IPS-NIHi7 (cell line): Measurements from ENCODE around the gene PDE6D.
"Not testable (repeated sequence)": the region's sequence is repeated elsewhere in the genome, so short reads cannot be mapped to it uniquely, and the experiment has no call there.

Source experiments
- DNase-seq: peaks from one replicate; pipeline ENCODE4 v3.0.0; 2012; ENCODE audit warnings: mixed read lengths; ENCODE audit errors: extremely low spot score

The PDE6D gene

GRCh38 chr2:231769170-231770136, 11.6 kb downstream of the PDE6D start:
- DNase-seq: no peak

GRCh38 chr2:231765496-231765929, 15.6 kb downstream of the PDE6D start:
- DNase-seq: no peak

GRCh38 chr2:231764760-231765159, 16.3 kb downstream of the PDE6D start:
- no peak for DNase-seq

GRCh38 chr2:231764124-231764523, 17.0 kb downstream of the PDE6D start:
- DNase-seq: no peak

GRCh38 chr2:231761735-231762134, 19.3 kb downstream of the PDE6D start:
- DNase-seq: no peak

DNA sequence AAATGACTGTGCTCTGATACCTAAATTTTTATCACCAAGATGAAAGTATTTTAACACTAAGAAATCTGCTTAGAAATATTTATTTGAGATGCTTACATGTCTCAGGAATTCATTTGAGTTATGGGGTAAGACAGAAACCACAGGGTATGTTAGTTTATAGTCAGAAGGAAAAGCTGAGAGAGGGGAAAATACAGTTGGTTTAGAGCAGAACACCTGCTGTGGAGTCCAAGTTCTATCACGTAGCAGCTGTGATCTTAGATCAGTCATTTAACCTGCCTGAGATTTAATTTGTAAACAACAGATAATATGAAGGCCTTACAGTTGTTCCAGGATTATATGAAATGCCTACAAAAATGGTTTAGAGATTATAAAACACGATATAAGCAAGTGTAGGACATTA, 29.0 kb downstream of the PDE6D start:
- DNase-seq: no peak

DNA sequence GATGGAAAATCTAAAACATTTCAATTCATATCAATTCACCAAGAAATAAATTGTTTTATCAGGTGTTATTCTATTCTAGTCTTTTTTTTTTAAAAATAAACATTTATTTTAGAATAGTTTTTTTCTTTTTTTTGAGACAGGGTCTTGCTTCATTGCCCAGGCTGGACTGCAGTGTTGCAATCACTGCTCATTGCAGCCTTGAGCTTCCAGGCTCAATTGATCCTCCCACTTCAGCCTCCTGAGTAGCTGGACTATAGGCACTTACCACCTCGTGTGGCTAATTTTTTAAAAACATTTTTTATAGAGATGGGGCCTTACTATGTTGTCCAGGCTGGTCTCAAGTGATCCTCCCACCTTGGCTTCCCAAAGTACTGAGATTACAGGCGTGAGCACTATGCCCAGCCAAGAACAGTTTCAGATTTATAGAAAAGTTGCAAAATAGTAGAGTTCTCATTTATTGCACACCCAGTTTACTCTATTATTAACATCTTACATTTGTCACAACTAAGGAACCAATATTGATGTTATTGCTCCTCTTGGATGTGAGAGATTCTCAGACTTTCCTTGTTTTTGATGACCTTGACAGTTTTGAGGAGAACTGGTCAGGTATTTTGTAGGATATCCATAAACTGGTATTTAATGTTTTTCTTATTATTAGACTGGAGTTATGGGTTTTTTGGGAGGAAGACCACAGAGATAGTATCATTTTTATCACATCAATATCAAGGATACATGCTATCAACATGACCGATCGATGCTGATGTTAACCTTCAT, 29.9 kb downstream of the PDE6D start:
- no peak for DNase-seq

DNA sequence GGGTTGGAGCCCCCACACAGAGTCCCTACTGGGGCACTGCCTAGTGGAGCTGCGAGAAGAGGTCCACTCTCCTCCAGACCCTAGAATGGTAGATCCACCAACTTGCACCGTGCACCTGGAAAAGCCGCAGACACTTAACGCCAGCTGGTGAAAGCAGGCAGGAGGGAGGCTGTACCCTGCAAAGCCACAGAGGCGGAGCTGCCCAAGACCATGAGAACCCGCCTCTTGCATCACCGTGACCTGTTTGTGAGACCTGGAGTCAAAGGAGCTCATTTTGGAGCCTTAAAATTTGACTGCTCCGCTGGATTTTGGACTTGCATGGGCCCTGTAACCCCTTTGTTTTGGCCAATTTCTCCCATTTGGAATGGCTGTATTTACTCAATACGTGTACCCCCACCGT, 32.1 kb downstream of the PDE6D start:
- not testable (repeated sequence) for DNase-seq

DNA sequence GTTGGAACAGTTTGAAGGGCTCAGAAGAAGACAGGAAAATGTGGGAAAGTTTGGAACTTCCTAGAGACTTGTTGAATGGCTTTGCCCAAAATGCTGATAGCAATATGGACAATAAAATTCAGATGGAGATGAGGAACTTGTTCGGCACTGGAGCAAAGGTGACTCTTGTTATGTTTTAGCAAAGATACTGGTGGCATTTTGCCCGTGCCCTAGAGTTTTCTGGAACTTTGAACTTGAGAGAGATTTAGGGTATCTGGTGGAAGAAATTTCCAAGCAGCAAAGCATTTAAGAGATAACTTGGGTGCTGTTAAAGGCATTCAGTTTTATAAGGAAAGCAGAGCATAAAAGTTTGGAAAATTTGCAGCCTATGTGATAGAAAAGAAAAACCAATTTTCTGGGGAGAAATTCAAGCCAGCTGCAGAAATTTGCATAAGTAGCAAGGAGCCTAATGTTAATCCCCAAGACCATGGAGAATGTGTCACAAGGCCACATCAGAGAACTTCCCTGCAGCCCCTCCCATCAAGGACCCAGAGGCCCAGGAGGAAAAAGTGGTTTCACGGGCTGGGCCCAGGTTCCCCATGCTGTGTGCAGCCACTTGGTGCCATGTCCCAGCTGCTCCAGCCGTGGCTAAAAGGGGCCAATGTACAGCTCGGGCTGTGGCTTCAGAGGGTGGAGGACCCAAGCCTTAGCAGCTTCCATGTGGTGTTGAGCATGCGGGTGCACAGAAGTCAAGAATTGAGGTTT, 32.8 kb downstream of the PDE6D start:
- DNase-seq: not testable (repeated sequence)

DNA sequence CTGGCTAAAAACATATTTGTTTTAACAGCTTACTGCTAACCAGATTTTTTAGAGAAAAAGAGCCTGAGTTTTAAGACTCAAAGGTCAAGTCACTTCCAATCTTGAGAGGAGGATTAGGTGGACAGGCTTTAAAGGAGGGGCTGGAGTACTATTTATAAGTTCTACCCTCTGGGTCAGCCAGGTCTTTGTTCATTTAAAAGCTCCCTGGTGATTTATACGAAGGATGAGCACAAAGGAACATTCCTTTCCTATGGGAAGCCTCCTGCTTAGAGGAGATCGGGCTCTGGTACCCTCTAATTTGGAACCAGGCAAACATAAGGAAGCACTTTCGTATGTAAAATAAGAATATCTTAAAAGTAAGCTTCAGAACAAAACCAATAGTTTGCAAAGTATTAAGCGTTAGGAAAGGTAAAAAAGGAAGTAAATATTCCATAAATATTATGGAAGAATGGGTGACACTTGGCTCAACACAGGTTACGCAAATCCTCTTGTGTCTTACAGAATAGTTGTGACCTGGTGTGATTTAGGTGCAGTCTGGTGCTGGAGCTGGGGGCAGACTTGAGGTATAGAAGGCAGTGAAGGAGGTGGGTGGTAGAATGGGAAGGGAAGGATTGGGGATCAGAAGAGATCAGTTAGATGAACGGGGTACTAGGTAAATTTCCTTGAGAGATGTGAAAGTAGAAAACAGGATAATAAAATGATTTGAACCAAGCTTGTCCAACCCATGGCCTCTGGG, 35.6 kb downstream of the PDE6D start:
- peak; percentile 48 for DNase-seq

- DNase-seq: no peak
These were observed 37.5 kb downstream of the PDE6D start for GRCh38 chr2:231743376-231744116.

- DNase-seq: no peak
These were observed 43.3 kb downstream of the PDE6D start for GRCh38 chr2:231737761-231738160.

DNA sequence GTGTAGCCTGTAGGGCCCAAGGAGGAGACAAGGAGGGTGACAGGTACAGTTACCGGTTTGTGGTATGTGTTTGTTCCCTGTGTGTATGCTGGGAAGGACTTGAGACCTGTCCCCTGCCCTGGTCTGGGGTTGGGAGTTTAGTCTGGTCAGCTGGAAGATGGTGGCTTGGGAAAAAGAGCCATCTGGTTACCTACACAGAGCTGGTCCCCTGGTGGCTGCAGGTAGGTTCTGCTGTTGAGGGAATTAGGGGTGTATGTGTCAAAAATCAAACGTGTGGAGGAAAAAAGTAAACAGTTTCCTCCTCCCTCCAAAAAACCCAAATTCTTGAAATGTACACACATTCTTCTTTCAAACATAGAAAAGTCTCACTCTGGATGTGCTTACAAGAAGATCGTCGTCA, 48.5 kb downstream of the PDE6D start:
- DNase-seq: peak; percentile 36

DNA sequence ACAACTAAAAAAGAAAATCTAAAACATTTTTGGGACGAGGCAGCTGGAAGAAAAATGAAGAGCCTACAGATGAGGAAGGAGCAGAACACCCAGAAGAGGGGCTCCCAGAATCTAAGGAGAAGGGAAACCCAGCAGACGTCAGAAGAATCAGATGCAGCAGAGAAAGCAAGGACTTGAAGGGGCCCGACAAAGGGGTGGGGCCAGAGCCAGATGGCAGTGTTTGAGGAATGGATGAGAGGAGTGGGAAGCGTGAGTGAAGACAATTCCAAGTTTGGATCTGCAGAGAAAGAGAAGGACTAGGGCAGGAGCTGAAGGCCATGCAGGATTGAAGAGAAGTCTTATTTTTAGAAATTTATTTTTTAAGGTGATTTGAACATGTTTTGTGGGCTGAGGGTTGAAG, 53.5 kb downstream of the PDE6D start:
- DNase-seq: no peak

DNA sequence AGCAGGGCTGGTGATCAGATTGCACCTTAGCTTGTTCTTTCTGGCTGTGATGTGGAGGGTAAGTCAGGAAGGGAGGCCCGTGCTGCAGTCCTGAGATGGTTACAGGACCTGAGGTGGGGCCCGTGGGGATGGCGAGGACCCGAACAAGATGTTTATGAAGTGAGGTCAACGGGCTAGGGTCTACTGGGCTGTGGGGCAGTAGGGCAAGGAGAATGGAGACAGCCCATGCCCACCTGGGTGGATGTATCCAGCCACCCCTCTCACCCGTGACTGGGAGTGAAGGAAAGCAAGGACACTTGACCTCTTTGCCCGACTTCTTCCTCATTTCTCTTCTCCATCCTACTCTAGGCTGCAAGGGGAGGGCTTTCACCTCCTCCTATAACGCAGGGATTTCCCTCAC, 54.8 kb downstream of the PDE6D start:
- no peak for DNase-seq

DNA sequence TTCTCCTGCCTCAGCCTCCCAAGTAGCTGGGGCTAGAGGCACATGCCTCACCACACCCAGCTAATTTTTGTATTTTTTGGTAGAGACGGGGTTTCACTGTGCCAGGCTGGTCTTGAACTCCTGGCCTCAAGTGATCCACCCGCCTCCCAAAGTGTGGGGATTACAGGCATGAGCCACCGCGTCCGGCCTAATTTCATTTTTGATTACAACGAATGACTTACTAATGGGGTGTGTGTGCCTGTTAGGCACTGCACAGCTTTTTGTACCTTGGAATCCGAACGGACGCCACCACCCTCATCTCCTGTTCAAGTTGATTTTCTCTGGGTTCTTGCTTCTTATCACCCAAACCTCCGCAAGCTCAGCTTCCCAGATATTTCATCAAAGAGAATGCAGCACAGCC, 55.6 kb downstream of the PDE6D start:
- DNase-seq: no peak

- no peak for DNase-seq
These were observed 58.3 kb downstream of the PDE6D start for GRCh38 chr2:231722721-231723307.

DNA sequence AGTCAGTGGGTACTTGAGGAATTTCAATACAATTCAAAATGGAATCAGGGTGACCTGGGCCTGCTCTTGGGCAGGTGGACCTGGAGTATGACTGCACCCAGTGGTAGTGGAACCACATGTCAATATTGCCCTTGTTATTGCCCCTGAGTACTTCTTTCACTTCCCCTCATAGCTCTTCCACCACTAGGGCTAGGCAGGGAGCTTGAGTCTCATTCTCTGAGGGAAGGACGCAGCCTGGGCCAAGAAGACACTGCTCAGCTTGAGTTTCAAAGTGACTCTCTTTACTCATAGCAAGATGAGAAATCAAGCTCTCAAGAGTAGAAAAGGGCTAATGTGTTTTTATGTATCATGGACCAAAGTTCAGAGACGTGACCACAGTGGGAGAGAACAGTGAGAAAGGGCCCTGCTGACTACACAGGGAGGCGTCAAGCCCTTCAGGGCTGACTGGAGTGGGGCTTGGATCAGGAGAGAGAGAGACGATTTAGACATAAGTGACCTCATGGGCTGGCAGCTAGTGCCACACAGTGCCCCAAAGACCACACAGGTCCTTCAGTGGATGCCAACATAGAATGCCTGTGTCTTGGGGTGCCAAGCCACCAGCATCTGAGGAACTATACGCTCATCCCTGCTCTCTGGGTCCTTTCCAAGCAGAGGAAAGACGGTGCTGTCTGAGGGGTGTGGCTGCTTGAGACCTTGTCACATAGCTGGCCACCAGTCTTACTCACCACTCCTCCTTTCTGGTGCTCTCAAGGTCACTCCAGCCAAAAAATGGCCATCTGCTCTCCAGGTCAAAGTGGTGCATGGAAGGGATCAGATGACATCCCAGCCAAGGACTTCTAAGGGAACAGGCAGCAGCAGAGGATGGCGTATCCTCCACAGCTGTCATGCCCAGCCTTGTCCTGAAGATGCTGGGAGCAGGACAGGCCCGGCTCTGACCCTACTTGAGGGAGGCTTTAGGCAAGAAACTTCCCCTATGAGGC, 59.8 kb downstream of the PDE6D start:
- DNase-seq: no peak
